H1 (cell line): ENCODE measurements around the gene DBR1.

Experiments used
- CTCF ChIP-seq, 3 experiments: IDR thresholded peaks; 1 replicate in 2 of 3; 2 replicates in 1 of 3; pipeline versions ENCODE4 v1.5.1 to v1.6.1; 2011; ENCODE audit warnings: low read length in 3 of 3, mild to moderate bottlenecking in 3 of 3, inconsistent platforms in 2 of 3, low read depth in 1 of 3, moderate library complexity in 1 of 3; ENCODE audit not compliant: insufficient read depth in 1 of 3; ENCODE audit errors: control extremely low read depth in 1 of 3
- POLR2AphosphoS5 ChIP-seq: IDR thresholded peaks from 2 replicates; pipeline ENCODE4 v1.6.1; 2011; ENCODE audit warnings: low read depth, low read length
- RFX5 ChIP-seq: IDR thresholded peaks from 2 replicates; pipeline ENCODE4 v1.6.1; 2011; ENCODE audit warnings: low read depth, low read length, improper control_type of control experiment, borderline replicate concordance

DNA sequence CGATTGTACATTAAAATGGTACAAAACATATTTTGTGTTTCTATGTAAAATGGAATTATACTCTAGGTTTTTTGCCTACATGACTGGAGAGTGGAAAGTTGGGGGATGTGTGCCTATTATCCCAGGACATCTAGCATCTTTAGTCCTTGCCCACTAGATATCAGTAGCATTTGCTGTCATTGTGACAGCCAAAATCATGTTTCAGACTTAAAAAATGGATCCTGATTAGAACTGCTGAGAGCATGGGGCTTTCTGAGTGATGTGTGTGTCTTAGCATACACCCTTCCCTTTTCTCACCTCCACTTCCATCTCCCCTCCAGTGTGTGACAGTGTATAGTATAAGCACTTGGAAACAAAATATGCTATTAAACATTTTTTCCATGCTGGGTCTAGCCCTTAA lies 25.7 kb upstream of the DBR1 start:
- TF ChIP-seq RFX5 (no peak), POLR2AphosphoS5 (no peak), CTCF (IDR thresholded peaks at IDR 0.05; ENCODE audit: control extremely low read depth in 1 of 3, insufficient read depth in 1 of 3, low read depth in 1 of 3, low read length in 3 of 3) (no peak)
